Astrocyte (in vitro differentiated cells and primary cell): Measurements from ENCODE around the gene ZCCHC8.

Experiments used
- CTCF ChIP-seq: IDR thresholded peaks from 2 replicates; pipeline ENCODE4 v1.5.1; 2011; ENCODE audit warnings: low read depth, mild to moderate bottlenecking, inconsistent platforms, low read length, moderate library complexity; ENCODE audit not compliant: insufficient read depth
- EZH2 ChIP-seq: IDR thresholded peaks from 2 replicates; pipeline ENCODE4 v1.6.1; 2012; ENCODE audit warnings: mild to moderate bottlenecking, low read length, inconsistent platforms; ENCODE audit not compliant: insufficient read depth

- TF ChIP-seq EZH2, result no peak
- TF ChIP-seq CTCF, result no peak
These were observed 65.5 kb downstream of the ZCCHC8 start for GRCh38 chr12:122435186-122435585.
